ENCODE data around the gene PRRT1.

PRRT1 gene

DNA sequence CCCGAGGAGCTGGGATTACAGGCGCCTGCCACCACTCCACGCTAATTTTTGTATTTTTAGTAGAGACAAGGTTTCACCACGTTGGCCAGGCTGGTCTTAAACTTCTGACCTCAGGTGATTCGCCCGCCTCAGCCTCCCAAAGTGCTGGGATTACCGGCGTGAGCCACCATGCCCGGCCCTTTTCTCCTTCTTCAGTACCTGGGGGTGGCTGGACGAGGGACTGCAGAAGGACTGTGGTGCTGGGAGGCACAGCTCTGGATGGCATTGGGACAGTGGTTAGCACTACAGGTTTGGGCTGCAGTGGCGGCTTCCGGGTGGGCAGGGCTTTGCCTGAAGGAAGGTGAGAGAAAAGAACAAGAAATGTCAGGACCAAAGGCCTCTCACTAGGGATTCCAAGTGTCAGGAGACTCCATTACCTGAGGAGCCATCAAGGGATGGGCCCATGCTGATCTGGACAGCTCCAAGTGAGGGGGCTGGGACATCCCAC, 31.1 kb downstream of the PRRT1 start:
- H3K4me3 ChIP-seq (replicated peaks; ENCODE audit: low read depth, low read length) = no peak overlapping the region
- no peak for DNase-seq (ENCODE audit: extremely low read depth, low read depth)
- TF ChIP-seq, protein P1, sequence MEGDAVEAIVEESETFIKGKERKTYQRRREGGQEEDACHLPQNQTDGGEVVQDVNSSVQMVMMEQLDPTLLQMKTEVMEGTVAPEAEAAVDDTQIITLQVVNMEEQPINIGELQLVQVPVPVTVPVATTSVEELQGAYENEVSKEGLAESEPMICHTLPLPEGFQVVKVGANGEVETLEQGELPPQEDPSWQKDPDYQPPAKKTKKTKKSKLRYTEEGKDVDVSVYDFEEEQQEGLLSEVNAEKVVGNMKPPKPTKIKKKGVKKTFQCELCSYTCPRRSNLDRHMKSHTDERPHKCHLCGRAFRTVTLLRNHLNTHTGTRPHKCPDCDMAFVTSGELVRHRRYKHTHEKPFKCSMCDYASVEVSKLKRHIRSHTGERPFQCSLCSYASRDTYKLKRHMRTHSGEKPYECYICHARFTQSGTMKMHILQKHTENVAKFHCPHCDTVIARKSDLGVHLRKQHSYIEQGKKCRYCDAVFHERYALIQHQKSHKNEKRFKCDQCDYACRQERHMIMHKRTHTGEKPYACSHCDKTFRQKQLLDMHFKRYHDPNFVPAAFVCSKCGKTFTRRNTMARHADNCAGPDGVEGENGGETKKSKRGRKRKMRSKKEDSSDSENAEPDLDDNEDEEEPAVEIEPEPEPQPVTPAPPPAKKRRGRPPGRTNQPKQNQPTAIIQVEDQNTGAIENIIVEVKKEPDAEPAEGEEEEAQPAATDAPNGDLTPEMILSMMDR (IDR thresholded peaks at IDR 0.05; ENCODE audit: low read depth, low read length, missing control alignments) = no peak

DNA sequence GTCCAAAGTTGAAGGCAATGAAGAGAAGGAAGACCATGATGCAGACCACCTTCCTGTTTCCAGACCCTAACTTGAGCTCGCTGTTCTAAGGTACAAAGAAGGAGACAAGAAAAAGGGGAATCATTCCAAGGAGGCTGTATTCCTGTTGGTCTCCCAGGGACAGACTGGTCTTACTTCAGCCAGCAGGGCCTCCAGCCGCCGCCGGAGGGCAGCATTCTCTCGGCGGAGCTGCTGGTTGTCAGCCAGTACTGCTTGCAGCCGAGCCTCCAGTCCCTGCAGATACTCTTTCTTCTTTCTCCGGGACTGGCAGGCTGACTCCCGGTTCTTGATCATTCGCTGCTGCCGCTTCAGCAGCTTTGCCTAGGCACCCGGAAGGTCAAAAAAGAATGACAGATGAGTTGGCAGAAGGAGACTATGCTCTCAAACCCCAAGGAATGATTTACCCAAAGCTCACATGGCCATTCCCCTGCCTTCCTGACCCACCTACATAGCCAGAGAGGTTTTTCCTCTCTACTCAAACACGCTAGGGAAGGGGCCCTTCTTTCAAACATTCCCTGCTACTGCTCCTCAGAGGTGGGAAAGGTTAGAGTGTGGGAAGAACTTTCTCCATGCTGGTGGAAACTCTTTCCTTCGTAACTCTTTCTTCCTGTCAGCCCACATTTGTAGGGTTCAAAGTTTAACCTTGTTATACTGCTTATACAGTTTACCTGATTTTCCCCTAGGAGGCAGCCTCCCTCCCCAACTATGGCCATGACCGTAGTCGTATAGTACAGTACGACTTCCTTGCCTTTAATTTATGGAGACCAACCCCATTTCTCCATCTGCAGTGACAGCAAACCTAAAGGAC, 32.7 kb downstream of the PRRT1 start:
- TF ChIP-seq, protein P1 (IDR thresholded peaks at IDR 0.05; ENCODE audit: low read depth, low read length, missing control alignments) = peak; percentile 93
- DNase-seq (ENCODE audit: extremely low read depth, low read depth) = no peak
- H3K4me3 ChIP-seq (replicated peaks; ENCODE audit: low read depth, low read length) = no peak overlapping the region

DNA sequence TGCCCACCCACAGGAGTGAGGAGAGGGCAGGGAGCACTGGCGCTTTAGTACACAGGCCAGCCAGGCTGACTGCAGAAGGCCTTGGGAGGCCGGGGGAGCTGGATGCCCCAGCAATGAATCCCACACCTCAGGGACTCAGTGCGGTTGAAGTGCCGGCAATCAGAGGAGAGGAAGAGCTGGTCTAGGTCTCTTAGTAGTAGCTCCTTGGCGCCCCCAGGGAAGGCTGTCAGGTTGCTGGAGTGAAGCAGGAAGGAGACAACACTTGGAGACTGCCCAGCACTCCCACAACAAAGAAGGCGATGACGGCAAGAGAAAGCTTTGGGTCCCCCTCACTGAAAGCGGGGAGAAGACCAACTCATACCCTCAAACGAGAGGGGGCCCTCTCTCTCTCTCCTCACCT, 34.3 kb downstream of the PRRT1 start:
- DNase-seq (ENCODE audit: extremely low read depth, low read depth) = no peak
- TF ChIP-seq, protein P1 (IDR thresholded peaks at IDR 0.05; ENCODE audit: low read depth, low read length, missing control alignments) = no peak
- H3K4me3 ChIP-seq (replicated peaks; ENCODE audit: low read depth, low read length) = no peak overlapping the region

DNA sequence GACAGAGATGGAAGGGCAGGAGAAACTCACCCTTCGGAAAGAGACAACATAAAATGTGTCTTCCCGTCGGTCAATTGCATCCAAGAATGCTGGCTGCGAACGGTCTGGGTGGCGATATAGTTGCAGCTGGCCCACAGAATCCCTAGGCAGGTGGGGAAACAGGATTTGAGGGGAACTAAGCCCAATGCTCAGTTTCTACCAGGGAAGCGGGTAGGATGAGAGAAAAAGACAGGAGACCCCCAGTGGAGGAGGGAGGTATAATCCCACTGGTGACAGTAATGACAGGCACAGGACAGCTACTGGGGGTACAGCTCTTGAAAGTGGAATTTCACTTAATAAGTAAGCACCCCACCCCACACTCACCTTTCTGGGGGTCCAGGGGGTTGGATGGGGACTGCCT, 35.1 kb downstream of the PRRT1 start:
- TF ChIP-seq, protein P1 (IDR thresholded peaks at IDR 0.05; ENCODE audit: low read depth, low read length, missing control alignments) = peak; percentile 55
- no peak overlapping the region for H3K4me3 ChIP-seq (replicated peaks; ENCODE audit: low read depth, low read length)
- no peak for DNase-seq (ENCODE audit: extremely low read depth, low read depth)

DNA sequence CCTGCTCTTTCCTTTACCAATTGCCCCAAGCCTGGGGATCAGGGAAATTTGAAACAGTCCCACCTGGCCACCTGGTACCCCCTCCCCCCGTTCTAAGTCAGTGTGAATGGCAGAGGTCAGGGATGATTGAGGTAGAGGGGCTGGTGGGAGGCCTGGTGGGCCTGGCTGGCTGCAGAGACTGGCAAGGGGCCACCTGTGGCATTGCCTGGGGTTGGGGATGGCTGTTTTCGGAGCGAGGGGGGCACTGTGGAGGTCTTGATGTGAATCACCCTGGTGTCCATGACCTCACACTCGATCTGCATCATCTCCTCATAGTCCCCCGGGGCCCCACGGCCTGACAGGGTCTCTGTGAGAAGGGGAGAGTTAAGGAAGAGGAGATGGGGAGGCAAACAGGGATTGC, 36.1 kb downstream of the PRRT1 start:
- TF ChIP-seq, protein P1 (IDR thresholded peaks at IDR 0.05; ENCODE audit: low read depth, low read length, missing control alignments) = no peak
- no peak for DNase-seq (ENCODE audit: extremely low read depth, low read depth)
- H3K4me3 ChIP-seq (replicated peaks; ENCODE audit: low read depth, low read length) = no peak overlapping the region

DNA sequence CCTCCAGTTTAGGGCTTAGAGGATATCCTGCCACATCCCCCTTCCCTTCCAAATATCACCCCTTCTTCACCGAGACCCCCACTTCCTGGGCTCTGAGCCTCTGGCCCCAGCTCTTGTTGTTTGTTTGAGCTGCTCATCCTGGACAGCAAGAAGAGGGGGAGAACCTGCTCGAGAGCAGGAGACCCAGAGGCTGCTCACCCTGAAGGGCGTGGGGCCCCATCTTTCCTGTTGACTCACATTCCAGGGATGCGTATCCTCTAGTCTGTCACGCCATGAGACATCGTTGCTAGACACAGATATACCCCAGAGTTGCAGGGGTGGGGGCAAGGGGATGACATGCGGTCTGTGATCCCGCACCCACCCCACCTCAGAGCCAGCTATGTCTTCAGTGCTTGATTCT, 36.9 kb downstream of the PRRT1 start:
- DNase-seq (ENCODE audit: extremely low read depth, low read depth) = no peak
- TF ChIP-seq, protein P1 (IDR thresholded peaks at IDR 0.05; ENCODE audit: low read depth, low read length, missing control alignments) = no peak
- no peak overlapping the region for H3K4me3 ChIP-seq (replicated peaks; ENCODE audit: low read depth, low read length)

Data from HFF-Myc (cell line).